ENCODE data around the gene MICB.
"Not testable (repeated sequence)": the region's sequence is repeated elsewhere in the genome, so short reads cannot be mapped to it uniquely, and the experiment has no call there.

The MICB gene

DNA sequence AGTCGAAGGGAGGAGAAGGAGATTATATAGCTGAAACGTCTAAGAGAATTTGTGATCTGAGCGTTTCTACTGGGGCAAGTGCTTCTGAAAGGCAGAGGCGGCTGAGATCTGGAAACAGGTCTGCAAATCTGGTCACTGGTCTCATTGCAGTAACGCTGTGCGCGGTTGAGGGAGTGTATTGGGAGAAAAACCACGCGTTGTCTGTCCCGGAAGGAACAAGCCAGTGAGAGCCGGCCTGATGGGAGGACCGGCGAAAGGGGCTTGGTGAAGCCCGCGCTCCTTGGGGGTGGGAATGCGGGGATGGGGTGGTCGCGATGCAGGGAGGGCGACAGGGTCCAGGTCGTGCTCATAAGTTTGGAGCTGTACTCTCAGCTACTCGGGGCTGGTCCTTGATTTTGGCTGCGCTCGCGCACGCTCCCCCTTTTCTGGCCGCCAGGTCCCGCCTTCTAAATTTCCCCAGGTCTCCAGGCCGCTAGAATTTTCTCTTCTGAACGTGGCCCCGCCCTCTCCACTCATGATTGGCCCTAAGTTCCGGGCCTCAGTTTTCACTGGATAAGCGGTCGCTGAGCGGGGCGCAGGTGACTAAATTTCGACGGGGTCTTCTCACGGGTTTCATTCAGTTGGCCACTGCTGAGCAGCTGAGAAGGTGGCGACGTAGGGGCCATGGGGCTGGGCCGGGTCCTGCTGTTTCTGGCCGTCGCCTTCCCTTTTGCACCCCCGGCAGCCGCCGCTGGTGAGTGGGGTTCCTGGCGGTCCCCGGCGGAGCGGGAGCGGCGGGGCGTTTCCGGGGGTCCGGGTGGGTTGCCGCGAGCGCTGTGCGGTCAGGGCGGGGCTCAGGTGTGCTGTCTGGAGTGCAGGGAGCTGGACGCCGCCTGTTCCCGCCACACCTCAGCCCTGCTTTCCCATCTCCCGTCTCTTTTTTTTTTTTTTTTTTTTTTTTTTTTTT is at the start of gene MICB:
Gene MICB (plus strand): TSS at position 615 of the 946 bp plus-strand sequence. CDS start 49 bp downstream, at position 664.
- no peak for DNase-seq (ENCODE audit: low read depth in 2 of 2)

- DNase-seq (ENCODE audit: low read depth in 2 of 2), result no peak
These were observed 47.2 kb upstream of the MICB start for GRCh38 chr6:31450751-31451150.

- DNase-seq (ENCODE audit: low read depth in 2 of 2), result no peak
These were observed 45.1 kb upstream of the MICB start for GRCh38 chr6:31452859-31453258.

DNA sequence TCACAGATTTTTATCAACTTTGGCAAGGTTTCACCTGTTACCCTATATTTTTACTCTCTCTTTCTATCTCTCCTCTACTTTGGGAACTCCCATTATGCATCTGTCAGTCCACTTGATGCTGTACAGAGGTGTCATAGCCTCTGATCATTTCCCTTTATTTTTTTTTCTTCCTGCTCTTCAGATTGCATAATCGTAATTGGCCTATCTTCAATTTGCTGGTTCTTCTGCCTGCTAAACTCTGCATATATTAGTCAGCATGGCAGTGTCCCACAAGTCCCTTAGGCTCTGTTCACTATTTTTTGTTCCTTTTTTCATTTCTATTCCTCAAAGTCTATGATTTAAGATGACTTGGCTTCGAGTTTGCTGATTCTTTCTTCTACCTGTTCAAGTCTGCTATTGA is 44.7 kb upstream of the MICB start:
- DNase-seq (ENCODE audit: low read depth in 2 of 2), result no peak

DNA sequence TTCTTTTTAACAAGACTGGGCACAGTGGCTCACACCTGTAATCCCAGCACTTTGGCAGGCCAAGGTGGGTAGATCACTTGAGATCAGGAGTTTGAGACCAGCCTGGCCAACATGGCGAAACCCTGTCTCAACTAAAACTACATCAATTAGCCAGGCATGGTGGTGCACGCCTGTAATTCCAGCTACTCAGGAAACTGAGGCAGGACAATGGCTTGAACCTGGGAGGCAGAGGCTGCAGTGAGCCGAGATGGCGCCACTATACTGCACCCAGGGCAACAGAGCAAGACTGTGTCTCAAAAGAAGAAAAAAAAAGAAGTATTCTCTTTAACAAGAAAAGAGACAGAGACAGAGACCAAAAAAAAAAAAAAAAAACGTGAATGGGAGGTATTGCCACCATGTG is 38.1 kb upstream of the MICB start:
- DNase-seq (ENCODE audit: low read depth in 2 of 2), result not testable (repeated sequence)

- DNase-seq (ENCODE audit: low read depth in 2 of 2), result no peak
These were observed 37.5 kb upstream of the MICB start for GRCh38 chr6:31460361-31461025.

DNA sequence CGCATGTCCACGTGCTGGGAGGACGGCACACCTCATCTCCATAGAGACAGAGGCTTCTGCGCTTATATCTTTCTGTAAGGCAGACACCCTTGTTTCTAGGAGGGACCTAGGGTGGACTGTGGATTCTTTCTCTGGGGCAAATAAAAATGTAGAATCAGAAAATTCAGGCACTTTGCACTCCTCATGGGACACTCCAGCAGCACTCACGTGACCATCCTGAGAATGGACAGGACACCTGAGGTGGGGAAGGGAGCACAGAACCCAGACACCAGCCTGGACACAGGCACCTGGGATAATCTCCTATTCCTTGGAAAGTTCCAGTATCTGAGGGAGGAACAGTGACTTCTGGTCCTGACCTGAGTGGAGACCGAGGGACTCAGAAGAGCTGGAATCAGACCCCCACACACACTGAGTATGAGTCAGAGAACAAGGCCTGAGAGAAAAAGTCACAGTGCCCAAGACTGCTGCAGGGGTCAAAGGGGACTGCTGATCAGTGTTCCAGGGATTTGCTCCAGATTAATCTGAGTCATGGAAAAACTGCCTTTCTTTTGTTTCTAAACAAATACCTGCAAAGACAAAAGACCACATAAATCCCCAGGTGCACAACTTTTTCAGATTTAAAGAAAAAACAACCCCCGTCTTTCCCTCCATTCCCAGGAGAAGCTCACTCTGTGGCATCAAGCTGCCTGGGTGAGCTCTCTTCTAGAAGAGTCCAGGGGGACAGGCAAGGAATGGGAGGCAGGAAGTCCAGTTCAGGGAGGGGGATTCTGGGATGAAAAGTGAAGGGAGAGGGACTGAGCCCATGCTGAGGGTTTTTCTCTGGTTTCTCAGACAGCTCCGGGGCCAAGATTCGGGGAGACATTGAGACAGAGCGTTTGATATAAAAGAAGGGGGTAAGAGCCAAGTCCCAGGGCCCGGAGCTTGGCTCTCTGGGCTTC is 35.6 kb upstream of the MICB start:
- DNase-seq (ENCODE audit: low read depth in 2 of 2), result no peak

DNA sequence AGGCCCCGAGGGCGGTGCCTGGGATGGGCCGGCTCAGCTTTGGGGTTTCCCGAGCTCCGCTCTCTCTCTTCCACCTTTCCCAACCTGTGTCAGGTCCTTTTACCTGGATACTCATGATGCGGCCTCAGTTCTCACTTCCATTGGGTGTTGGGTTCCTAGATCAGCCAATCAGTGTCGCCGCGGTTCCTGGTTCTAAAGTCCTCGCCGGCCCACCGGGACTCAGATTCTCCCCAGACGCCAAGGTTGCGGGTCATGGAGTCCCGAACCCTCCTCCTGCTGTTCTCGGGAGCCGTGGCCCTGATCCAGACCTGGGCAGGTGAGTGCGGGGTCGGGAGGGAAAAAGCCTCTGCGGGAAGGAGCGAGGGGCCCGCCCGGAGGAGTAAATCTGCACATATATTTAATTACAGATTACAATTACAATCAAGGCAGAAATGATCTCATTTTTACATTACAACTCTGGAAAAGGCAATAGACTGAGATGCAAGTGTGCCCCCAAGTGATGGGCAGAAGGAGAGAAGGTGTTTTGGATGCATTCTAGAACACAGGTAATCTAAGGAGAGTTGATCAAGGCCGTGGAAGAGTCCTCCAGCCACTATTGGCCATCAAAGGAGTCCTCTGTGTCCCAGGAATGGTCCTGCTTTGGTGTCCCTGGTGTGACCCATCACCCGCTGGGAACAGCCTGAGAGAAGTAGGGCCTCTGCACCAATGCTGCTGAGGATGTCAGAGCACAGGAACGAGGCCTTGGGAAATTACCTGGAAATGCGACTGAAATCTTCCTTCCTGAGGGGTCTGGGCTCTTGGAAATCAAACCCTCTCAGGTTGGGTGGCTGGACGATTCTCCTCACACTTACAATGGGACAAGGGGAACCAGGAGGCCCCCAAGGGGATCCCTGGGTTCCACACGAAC is 34.7 kb upstream of the MICB start:
- DNase-seq (ENCODE audit: low read depth in 2 of 2), result no peak

- no peak for DNase-seq (ENCODE audit: low read depth in 2 of 2)
These were observed 33.4 kb upstream of the MICB start for GRCh38 chr6:31464252-31465184.

DNA sequence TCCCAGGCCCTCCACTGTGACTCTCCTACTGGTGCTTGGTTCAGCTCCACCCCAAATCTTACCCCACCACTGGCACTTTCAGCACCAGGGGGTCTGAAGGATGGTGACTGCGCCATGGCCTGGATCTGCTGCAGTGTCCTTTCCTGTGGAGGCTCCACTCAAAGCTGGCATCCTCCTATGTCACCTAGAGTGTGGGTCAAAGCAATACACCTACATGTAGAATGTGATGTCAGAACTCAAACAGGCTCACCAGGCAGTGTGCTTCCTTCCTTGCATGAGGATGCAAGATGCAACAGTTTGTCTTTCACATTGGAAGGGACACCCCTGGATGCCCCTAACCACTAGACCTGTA is 32.8 kb upstream of the MICB start:
- no peak for DNase-seq (ENCODE audit: low read depth in 2 of 2)

- DNase-seq (ENCODE audit: low read depth in 2 of 2), result no peak
These were observed 32.2 kb upstream of the MICB start for GRCh38 chr6:31465718-31466117.

- no peak for DNase-seq (ENCODE audit: low read depth in 2 of 2)
These were observed 31.5 kb upstream of the MICB start for GRCh38 chr6:31466466-31466865.

- no peak for DNase-seq (ENCODE audit: low read depth in 2 of 2)
These were observed 30.8 kb upstream of the MICB start for GRCh38 chr6:31467151-31467550.

DNA sequence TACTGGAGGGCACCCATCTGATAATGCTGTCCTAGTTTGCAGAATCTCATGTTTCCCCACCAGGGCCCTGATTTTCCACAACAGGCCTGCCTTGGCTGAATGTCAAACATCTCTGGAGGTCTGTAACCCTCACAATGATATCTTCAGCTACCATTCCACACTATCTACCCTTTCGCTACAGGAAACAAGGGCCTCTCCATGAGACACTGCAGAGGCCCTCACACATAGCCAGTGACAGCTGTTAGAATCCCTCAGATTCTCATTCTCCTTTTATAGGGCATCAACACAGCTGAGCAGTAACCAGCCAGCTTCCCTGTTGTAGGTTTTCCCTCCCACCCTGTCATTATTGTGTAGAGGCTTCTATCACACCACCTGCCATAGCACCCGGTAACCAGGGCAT is 29.6 kb upstream of the MICB start:
- DNase-seq (ENCODE audit: low read depth in 2 of 2), result no peak

DNA sequence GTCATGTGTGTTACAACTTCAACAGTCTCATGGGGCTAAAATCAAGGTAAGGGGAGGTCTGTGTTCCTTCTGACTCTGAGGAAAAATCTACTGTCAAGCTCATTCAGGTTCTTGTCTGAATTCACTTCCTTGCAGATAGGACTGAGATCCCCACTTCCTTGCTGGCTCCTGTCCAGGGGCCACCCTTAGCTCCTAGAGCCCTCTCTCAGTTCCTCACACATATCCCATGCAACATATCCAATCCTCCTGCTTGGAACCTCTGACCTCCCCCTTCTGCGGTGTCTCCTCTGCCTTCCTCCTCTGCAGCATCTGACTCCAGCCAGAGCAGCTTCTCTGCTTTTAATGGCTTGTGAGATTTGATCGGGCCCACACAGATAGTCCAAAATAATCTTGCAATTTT is 27.1 kb upstream of the MICB start:
- DNase-seq (ENCODE audit: low read depth in 2 of 2), result no peak

- DNase-seq (ENCODE audit: low read depth in 2 of 2), result no peak
These were observed 26.2 kb upstream of the MICB start for GRCh38 chr6:31471711-31472110.

DNA sequence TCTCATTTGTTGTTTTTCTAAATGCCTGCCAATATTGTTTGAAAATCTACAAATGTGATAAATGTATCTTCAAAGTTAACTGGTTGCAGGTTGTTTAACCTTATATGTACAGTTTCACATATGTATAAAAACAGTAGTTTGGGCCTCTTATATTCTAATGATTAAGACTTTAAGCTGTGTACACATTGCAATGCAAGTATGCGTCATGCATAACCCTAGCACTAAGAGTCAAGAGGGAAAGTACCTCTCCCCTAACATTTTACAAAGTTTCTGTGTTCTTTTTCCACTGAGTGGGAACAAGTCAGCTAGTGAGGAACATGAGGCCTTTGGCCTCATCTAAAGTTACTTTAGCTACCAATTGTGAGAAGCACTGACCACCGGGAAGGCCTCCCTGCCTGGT is 25.7 kb upstream of the MICB start:
- DNase-seq (ENCODE audit: low read depth in 2 of 2), result no peak

DNA sequence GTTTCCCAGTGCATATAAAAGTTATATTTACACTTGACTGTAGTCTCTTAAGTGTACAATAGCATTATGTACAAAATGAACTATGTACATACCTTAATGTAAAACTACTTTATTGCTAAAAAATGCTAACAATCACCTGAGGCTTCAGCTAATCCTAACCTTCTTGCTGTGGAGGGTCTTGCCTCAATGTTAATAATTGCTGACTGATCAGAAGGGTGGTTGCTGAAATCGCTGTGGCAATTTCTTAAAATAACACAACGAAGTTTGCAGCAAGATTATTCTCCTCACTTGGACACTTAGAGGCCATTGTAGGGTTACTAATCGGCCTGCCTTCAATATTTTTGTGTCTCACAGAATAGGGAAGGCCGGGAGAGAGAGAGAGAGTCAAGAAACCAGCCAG is 24.7 kb upstream of the MICB start:
- no peak for DNase-seq (ENCODE audit: low read depth in 2 of 2)

DNA sequence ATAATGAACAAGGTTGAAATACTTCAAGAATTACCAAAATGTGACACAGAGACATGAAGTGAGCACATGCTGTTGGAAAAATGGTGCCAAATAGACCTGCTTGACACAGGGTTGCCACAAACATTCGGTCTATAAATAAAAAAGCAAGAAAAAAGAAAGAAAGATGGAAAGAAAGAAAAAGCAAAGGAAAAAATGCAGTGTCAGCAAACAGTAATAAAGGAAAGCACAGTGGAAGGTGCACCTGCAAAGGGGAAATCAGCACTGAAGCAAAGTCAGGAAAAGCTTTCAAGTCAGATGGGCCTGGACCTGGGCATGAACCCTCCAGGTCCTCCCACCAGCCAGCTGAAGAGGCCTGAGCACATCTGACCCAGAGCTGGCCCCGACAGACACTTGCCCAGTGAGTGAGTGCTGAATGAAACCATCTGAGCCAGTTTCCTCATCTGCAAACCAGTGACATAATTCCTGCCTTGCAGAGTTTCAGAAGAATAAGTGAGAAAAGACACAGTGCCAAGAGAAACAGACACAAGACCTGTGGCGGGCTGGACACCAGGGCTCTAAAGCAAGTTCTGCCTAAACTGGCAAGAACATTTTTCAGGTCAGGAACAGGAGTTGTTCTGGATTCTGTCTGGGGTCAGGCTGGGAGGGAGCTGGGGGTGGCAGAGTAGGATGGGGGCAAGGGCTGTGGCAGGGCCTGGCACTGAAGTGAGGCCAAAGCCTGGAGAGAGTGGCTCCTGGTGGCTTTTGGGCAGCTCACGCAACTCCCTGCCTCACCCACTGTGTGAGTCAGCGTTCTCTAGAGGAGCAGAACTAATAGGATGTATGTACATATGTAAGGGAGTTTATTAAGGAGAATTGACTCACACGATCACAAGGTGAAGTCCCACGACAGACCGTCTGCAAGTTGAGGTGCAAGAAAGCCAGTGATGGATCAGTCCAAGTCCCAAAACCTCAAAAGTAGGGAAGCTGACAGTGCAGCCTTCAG is 23.9 kb upstream of the MICB start:
- DNase-seq (ENCODE audit: low read depth in 2 of 2), result no peak

Measured in fibroblast of skin of left biceps (primary cell).